Stimulated activated CD4-positive, alpha-beta T cell treated with anti-CD3 and anti-CD28 coated beads, Interleukin-12 subunit alpha, Interleukin-12 subunit beta, amount 100 ng/mL, for 48 hours (primary cell): Measurements from ENCODE around the gene TSPAN2.

ENCODE experiments used
- DNase-seq, 3 donors: peaks; one replicate each; pipeline ENCODE4 v3.0.0-alpha.2; 2020; ENCODE audit warnings: low read depth in 2 of 3, low spot score in 1 of 3

TSPAN2 gene

DNA sequence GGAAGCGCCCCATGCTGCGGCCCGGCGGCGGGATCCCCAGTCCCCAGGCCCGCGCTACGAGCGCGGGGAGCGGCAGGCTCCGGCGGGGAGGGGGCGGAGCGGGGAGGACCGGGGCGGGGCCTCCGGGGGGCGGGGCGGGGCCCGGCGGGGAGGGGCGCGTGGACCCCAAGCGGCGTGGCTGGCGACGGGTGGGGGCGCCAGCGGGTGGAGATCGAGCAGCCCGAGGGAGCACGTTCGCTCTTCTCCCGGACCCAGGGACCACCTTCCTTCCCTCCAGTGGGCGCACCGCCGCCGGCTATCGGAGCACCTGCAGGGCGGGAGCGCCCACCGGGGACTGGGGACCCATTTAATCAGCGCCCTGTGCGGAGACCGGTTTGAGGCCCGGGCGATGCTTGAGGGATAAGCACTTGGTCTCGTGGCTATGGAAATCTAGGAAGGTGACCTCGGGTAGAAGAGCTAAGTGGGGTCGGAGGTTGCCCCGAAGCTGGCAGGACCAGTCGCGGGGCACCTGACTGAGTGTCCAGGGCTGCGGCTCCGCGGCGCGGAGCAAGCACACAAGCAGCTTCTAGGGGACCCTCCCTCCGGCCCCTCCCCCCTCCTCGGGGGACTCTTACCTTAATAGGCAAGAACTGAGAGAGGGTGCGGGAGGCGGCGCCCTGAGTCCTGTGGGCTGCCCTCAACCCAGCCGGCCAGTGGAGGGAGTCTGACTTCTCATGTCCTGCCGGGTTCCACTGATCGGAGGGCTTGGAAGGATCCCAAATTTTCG is at the start of gene TSPAN2:
TSPAN2 (minus strand) TSS at position 84 of the 766 bp plus-strand sequence; CDS start at position 13, 71 bp downstream.
- DNase-seq = peak in 1 of 3 donors; percentile 27

DNA sequence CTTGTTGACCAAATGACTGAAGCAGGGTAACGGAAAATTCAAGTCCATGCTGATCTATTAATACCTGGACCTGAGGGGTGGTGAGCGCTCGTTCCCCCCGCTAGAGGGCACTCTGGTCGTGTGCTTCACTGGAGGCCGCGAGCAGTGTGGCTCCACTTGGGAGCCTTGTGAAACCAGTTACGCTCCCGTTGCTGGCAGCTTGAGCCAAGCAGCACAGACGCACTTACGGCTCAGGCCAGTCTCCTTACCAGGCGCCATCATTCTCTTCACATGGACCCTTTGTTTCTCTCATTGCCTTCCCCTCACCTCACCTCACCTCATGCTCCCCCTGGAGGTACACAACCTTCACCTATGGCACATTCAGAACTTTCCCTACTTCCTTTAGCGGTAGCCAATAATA is 49.7 kb upstream of the TSPAN2 start:
- DNase-seq = peak; percentile 36 to 54 (median 51)

DNA sequence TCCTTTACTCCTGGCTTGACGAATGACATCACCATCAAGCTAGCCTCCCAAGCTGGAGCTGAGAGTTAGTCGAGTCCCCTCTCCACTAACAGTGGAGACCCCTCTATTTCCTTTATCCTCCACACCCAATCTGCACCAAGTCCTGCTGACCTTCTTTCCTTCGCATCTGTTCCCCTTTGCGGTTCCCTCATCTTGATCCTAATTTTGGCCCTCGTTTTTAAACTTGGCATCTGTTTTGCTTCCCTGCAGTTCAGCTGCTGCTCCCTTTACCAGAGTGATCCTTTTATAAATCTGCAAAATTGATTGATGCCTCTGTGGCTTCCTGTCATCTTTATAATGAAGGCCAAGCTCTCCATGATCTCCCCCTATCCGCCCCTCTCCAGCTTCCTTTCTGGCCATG is 49.0 kb upstream of the TSPAN2 start:
- no peak for DNase-seq

DNA sequence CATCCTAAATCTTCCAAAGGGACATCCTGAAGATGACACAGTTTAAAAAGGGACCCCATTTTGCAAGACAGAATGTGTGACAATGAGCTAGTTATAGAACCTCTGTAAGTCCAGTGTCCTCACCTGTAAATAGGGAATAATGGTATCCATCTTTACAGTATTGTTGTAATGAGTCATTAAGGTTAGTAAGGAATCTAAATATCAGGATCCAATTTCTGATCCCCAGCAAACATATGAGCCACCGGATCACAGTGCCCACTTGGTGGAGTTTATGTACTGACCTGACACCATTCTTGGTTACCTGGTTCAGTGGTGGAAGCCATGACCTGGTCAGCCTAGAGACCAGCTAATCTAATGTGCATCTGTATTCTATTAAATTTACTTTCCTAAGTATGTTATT is 47.9 kb upstream of the TSPAN2 start:
- DNase-seq = no peak

DNA sequence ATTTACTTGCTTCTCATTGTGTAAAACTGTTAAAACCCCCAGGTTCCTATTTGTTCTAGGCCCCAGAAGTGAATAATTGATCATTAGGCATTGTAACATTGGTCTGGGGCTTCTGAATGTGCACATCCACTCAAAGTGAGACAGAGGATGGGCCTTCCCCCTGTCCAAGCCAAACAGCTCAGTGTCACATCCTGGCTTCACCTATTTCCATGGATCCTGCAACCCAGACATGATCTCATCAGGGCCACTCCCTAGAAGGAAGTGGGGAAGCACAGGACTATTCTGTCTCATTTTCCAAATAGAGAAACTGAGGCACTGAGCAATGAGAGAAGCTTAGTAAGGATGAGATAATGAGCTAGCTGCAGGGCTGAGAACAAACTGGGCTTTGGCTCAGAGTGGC is 47.4 kb upstream of the TSPAN2 start:
- DNase-seq = no peak

DNA sequence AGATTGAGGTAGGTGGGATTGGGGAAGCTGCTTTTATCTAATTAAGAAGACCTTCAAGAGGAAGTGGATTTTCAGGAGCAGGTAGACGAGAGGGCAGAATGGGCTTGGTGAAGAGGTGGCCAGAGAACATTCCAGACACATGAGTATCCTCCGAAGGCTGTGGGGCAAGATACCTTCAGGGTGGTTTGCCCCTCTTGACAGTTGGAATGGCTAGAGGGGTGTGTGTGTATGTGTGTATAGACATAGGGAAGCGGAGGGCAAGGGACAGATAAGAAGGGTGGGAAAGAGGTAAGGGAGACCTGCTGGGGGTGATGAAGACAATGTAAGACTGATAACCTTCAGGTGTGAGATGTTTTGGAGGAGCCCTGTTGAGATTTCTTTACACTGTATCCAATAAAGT is 46.8 kb upstream of the TSPAN2 start:
- no peak for DNase-seq

DNA sequence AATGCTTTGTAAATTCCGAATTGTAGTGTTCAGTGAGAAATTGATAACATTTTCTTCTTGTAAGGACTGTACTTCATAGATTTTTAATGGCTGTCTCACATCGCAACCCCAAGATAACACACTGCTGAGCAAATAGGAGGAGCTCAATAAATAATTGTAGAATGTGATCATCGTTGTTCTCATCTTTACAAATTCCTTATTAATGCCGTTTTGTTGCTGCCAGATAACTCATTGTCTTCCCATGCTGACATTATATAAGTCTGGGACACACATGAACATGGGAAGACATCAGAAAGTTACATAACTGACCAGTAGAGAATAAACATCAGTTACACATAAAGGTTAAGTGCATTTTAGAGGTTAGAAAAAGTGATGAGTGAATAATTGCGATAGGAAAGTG is 46.4 kb upstream of the TSPAN2 start:
- no peak for DNase-seq

DNA sequence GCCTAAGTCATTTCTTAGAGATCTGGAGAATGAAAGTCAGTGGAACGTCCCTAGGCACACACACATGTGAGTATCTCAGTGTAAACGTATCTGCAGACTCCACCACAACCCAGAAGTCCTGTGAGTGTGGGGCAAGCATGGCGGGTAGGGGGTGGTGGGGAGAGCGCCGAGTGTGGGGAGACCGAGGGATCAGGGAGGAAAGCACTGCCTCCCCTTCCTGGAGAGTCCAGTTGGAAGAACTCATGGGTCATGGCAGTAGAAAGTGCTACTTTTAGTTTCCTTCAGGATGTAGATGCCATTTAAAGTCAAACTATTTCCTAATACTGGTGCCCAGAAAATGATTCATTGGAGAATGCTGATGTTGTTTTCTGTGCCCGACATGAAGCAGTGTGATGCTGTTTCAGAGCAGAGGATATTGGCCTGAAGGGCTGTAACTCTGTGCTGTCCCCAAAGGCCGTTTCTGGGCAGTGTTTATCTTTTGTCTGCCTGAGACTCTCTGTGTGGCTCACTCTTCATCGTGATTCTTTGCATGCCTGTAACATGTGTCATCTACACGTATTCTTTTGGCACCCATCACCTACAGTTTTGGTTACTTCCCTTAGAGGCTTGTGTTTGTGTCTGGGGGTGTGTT is 45.7 kb upstream of the TSPAN2 start:
- no peak for DNase-seq

DNA sequence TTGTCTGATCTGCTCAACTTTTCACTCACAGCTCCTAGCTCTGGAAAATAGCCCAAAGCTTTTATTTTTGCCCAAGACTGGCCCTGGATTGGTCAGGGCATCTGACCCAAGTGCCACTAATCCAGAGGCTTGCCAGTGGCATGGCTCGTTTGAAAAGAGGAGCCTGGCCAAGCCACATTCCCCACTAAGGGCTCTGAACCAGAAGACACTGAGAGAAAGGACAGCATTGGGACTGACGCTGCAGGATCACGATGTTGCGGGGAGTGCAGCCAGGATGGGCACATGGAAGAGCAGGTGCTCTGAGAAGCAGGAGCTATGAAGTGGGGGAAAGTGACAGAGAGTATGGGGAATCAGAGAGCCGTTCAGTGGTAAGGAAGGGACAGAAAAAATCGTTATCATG is 44.9 kb upstream of the TSPAN2 start:
- no peak for DNase-seq

DNA sequence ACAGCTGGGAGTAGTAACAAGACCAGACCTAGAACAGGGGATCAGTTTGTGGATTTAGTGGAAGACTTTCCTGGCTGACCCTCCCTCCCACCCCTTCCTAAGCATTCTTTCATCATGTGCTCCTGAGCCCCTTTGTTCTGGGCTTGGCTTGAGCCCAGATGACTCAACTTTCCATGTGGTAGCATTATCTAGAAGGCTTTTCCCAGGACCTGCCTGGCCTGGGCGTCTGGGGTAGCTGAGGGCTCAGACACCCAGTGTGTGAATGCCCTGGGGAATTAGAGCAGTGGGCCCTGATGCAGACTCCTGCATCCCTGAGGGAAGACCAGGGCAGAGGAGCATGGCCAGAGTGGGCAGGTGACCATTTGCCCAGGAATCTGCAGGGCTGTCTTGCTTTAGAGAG is 44.1 kb upstream of the TSPAN2 start:
- DNase-seq = no peak

DNA sequence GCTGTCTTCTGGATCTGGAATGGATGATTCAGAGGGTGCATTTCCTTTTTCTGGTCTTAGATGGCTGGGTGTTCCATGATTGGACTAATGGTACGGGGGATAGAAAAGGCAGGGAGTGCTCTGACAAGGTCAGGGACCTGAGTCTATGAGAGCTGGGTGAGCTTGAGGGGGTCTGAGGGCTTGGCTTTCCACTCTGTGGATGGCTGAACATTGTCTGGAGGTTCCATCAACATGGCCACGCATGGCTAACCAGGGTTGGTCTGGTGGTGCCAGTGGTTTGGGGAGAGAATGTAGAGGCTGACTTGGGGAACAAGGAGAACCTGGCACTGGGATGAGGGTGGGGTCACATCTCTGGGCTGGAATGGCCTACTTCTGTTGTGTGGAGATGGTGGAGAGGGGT is 41.5 kb upstream of the TSPAN2 start:
- DNase-seq = no peak

DNA sequence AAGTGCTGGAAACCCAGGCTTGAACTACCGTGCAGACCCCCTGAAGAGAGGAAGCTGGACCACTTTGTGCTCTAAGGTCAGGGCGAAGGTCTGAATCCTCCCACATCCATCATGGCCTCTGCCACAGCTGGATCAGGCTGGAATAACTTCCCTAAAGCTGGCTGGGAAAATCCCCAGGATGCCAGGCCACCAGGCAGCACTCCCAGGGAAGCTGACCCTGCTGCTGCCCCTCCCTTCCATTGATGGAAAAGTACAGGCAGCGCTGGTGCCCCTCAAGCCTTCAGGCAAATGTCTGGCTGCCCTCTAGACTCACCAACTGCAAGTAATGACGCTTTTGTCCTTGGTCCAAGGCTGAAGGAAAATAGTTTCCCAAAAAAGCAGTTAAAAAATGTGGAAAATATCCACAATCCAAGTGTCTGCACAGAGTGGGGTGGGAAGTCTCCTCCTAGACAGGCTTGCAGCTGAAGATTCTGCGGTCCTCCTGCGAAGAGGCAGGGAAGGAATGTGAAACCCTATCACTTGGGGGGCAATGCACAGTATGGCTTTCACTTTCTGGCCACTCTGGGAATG is 39.9 kb upstream of the TSPAN2 start:
- no peak for DNase-seq

DNA sequence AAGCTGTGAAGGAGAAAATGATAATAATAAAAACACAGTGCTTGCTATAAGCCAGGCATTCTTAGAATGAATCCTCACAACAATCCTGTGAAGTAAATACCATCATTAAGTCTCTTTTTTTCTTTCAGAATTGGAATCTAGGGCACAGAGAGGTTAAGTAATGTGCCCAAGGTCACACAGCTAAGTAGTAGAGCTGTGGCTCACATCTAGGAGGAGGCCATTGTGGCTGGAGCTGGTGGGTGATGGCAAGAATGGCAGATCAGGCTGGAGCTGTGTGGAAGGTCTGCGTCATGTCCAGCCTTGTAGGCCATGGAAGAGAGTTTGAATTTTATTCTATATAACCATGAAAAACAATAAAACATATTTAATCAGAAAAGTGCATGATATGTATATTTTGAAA is 38.2 kb upstream of the TSPAN2 start:
- no peak for DNase-seq

DNA sequence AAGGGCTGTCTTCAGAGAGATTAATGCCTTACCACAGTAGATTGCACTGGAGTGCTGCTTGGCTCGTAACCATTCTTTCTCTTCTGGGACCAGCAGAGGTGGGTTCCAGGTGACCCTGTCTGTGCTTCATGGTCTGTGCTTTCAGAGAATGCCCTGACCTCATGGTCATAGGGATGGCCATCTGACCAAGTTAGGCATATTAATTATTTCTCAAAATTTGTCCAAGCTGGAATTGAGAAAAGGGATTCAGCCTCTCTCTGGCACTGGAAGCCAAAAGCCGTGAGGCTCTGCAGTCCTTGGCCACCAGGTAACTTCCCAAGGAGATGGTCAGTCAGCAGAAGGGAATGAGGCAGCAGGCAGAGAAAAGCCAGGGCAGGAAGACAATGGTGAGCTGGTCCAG is 37.2 kb upstream of the TSPAN2 start:
- DNase-seq = no peak

DNA sequence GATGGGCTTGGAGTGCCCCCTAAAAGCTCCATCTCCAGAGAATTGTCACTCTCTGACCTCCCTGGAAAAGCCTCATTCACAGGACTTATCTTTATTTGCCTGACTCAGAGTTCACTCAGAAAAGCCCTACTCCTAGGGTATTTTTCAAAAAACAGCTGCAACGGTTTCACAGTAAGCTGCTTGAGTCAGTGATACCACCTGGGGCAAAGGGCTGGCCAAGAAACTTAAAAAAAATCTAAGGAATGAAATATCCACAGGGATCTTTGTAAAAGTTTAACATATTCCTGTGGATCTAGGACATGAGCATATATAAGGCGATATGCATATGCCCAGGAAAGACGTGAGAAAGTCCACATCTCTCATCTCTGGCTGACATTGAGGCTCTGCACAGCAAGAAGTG is 33.8 kb upstream of the TSPAN2 start:
- DNase-seq = no peak

DNA sequence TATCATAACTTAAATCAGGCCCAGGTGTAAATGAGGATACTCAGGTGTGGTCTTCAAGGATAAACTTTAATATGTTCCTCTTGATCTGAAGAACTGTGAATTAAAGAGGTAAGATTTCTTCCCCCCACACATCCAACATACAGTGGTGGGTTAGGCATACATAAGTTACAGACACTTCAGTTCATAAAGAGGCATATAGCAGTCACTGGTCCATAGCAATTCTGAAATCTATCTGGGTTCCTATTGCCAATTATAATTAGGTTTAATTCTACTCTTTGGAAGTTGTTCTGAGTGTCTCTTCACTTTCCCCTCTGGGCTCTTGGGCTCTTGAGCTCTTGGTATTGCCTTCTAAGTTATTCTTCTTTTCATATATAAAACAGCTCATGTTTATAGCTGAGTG is 32.5 kb upstream of the TSPAN2 start:
- DNase-seq = no peak

DNA sequence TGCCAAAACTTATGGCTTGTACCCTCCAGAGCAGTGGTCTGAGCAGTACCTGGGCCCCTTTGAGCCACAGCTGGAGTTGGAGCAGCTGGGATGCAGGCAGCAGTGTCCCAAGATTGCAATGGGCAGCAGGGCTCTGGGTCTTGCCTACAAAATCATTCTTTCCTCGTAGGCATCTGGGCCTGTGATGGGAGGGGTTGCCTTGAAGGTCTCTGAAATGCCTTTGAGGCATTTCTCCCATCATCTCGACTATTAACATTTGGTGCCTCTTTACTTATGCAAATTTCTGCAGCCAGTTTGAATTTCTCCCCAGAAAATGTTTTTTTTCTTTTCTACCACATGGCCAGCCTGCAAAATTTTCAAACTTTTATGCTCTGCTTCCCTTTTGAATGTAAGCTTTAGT is 31.0 kb upstream of the TSPAN2 start:
- no peak for DNase-seq

DNA sequence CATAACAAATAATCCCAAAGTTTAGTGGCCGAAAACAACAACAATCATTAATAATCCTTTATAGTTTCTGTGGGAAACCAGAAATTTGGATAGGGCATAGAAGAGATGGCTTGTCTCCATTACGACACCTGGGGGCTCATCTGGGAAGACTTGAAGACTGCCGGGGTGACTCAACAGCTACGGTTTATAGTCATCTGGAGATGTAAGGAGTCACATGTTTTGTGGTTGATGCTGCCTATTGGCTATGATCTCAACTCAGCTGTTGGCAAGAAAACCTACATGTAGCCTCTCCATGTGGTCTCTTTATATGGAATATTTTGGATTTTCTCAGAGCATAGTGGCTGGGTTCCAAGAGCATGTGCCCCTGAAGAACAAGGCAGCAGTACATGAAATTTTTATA is 29.3 kb upstream of the TSPAN2 start:
- DNase-seq = no peak

DNA sequence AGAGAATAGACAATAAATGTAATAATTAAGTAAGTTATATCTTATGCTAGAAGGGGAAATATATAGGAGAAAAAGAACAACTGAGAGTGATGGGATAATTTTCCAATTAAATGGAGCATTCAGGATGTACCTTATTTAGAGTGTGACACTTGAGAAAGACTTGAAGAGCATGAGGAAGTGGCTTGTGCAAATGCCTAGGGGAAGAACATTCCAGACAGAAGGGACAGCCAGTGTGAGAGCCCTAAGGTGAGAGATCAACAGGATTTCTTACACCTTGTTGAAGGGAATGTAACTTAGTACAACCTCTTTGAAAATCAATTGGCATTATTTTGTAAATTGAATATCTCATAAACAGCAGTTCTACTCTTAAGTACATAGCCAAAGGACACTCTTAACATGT is 28.8 kb upstream of the TSPAN2 start:
- no peak for DNase-seq

DNA sequence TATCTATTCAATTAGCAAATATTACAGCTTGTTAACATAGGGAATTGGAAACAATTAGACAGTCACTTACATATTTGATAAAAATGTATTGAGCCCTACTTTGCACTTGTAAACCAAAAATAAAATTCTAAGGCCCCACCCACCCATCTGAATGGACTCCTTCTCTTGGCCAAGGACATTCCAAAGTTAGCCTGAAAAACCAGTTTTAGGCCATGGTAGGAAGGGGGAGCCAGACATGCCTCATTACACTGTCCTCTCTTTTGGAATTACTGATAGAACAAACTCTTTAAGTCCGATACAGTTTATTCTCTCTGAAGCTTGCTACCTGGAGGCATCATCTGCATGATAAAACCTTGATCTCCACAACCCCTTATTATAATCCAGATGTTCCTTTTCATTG is 28.0 kb upstream of the TSPAN2 start:
- no peak for DNase-seq

DNA sequence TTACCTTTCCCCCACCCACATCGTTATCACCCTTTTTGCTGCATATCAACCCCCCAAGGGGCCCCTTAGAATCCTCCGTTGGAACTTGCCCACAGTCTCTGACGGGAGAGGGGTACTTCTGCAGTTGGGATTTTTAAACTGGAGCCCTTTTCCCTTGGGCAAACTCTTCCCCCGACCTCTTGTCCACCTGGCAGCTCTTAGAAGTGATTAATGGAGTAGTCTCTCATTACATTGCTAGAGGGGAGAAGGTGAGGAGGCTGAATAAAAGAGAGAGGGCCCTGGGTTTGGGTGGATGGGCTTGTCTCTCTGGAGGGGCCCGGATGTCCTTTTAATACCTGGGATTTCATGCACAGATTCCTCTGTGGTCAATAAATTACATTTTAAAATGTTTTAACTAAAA is 27.2 kb upstream of the TSPAN2 start:
- DNase-seq = no peak

DNA sequence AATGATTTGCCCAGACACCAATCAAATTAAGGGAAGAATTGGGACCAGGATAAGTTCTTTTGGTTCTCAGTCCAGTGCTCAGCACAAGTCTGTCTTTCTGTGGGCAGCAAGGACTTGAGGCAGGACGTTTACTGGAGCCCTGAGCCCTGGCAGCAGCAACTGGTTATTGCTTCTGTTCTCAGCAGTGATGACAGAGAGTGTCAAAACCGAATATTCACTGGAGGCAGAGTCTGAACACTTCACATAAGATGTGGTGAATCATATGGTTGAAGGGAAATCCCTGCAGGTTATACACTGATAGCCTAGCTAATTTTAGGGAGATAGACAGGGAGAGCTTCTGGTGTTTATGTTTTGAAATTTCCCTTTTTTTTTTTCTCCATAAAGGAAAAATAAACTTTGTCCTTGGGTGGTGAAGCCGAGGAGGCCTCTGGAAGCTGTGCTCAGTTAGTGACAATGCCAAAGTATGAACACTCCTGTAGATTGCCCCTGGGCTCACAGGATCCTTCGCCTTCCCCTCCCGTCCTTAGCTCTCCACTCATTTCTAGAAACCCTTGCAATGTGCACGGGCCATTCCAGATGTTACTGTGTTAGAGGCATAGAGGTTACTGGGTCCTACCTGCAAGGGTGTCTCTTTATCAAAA is 26.3 kb upstream of the TSPAN2 start:
- DNase-seq = no peak
